Progenitor cell of endocrine pancreas (in vitro differentiated cells): Measurements from ENCODE around the gene BOLA2B. TPM values are rescaled to one million over a fixed set of nuclear protein-coding genes. Genes with fewer than 3 reads are reported as not detected.
"Not testable (repeated sequence)": the region's sequence is repeated elsewhere in the genome, so short reads cannot be mapped to it uniquely, and the experiment has no call there.

ENCODE experiments used
- DNase-seq: peaks from one replicate; pipeline ENCODE4 v3.0.0; 2021; ENCODE audit warnings: low spot score; ENCODE audit not compliant: unreplicated experiment
- H3K27ac Mint-ChIP-seq: 2 replicates; pipeline ENCODE4 v1.8.0; 2021; ENCODE audit warnings: mild to moderate bottlenecking, moderate library complexity, mixed read lengths
- H3K27me3 Mint-ChIP-seq: 2 replicates; pipeline ENCODE4 v1.8.0; 2021; ENCODE audit warnings: mixed read lengths
- H3K36me3 Mint-ChIP-seq: 2 replicates; pipeline ENCODE4 v1.8.0; 2022; ENCODE audit warnings: mixed read lengths; ENCODE audit not compliant: insufficient read depth
- H3K4me1 Mint-ChIP-seq: 2 replicates; pipeline ENCODE4 v1.8.0; 2021; ENCODE audit warnings: low read depth, mixed read lengths
- H3K4me3 Mint-ChIP-seq: 2 replicates; pipeline ENCODE4 v1.8.0; 2021; ENCODE audit warnings: low read depth, mild to moderate bottlenecking, moderate library complexity, mixed read lengths
- H3K9me3 Mint-ChIP-seq: 2 replicates; pipeline ENCODE4 v1.8.0; 2021; ENCODE audit warnings: low read depth, mixed read lengths
- long read RNA-seq: library from polyadenylated mRNA; unstranded; transcript quantifications from one replicate; pipeline ENCODE4 v2.0.0, GENCODE V29; 2020
- total RNA-seq: library from RNA; stranded (reverse); gene quantifications from 2 replicates; pipeline ENCODE4 v1.2.1, GENCODE V29; 2021

BOLA2B gene
- total RNA-seq, result 65.0 and 71.5 TPM in 2 replicates
- long read RNA-seq, partial matches to known transcripts, result 0 of 3 reads
- long read RNA-seq, other reads (novel, unspliced or antisense), result 0 of 3 reads

- H3K27me3 Mint-ChIP-seq, H3K27ac Mint-ChIP-seq, DNase-seq, H3K4me1 Mint-ChIP-seq, H3K4me3 Mint-ChIP-seq, H3K36me3 Mint-ChIP-seq, H3K9me3 Mint-ChIP-seq: not testable (repeated sequence)
Measured at GRCh38 chr16:30193615-30194014, at the start of gene BOLA2B, which contains the start of gene SLX1A. TSS of gene BOLA2B (minus strand) at chr16:30193666. CDS start at chr16:30193595, 71 bp downstream. TSS of gene SLX1A (plus strand) at chr16:30193875. CDS start at chr16:30194085, 210 bp downstream.

- H3K36me3 Mint-ChIP-seq, H3K4me3 Mint-ChIP-seq, H3K27ac Mint-ChIP-seq, H3K9me3 Mint-ChIP-seq, H3K27me3 Mint-ChIP-seq, H3K4me1 Mint-ChIP-seq: not testable (repeated sequence)
- peak; percentile 5 for DNase-seq
Measured at GRCh38 chr16:30217082-30217481, 23.6 kb upstream of the BOLA2B start.

GRCh38 chr16:30211414-30211813 is 17.9 kb upstream of the BOLA2B start:
- not testable (repeated sequence) for H3K9me3 Mint-ChIP-seq, DNase-seq, H3K4me1 Mint-ChIP-seq, H3K4me3 Mint-ChIP-seq, H3K36me3 Mint-ChIP-seq, H3K27ac Mint-ChIP-seq, H3K27me3 Mint-ChIP-seq

GRCh38 chr16:30209032-30209431 is 15.6 kb upstream of the BOLA2B start:
- not testable (repeated sequence) for H3K4me1 Mint-ChIP-seq, H3K27ac Mint-ChIP-seq, H3K4me3 Mint-ChIP-seq, H3K36me3 Mint-ChIP-seq, H3K27me3 Mint-ChIP-seq, H3K9me3 Mint-ChIP-seq, DNase-seq

- not testable (repeated sequence) for H3K27ac Mint-ChIP-seq, DNase-seq, H3K4me3 Mint-ChIP-seq, H3K36me3 Mint-ChIP-seq, H3K27me3 Mint-ChIP-seq, H3K4me1 Mint-ChIP-seq, H3K9me3 Mint-ChIP-seq
Measured at GRCh38 chr16:30207063-30207704, 13.7 kb upstream of the BOLA2B start.

- H3K4me1 Mint-ChIP-seq, H3K4me3 Mint-ChIP-seq, H3K27ac Mint-ChIP-seq, DNase-seq, H3K9me3 Mint-ChIP-seq, H3K27me3 Mint-ChIP-seq, H3K36me3 Mint-ChIP-seq: not testable (repeated sequence)
Measured at GRCh38 chr16:30206252-30206651, 12.8 kb upstream of the BOLA2B start.

GRCh38 chr16:30205541-30206236 is 12.2 kb upstream of the BOLA2B start:
- not testable (repeated sequence) for H3K4me1 Mint-ChIP-seq, H3K9me3 Mint-ChIP-seq, H3K4me3 Mint-ChIP-seq, H3K36me3 Mint-ChIP-seq, H3K27ac Mint-ChIP-seq, H3K27me3 Mint-ChIP-seq
- peak; percentile 9 for DNase-seq

- not testable (repeated sequence) for DNase-seq, H3K4me3 Mint-ChIP-seq, H3K4me1 Mint-ChIP-seq, H3K36me3 Mint-ChIP-seq, H3K9me3 Mint-ChIP-seq, H3K27me3 Mint-ChIP-seq, H3K27ac Mint-ChIP-seq
Measured at GRCh38 chr16:30199608-30200343, 6.3 kb upstream of the BOLA2B start.

- H3K27ac Mint-ChIP-seq, H3K27me3 Mint-ChIP-seq, H3K9me3 Mint-ChIP-seq, H3K4me3 Mint-ChIP-seq, H3K4me1 Mint-ChIP-seq, H3K36me3 Mint-ChIP-seq, DNase-seq: not testable (repeated sequence)
Measured at GRCh38 chr16:30199049-30199448, 5.6 kb upstream of the BOLA2B start, which contains the start of gene SULT1A3. TSS of gene SULT1A3 (plus strand) at chr16:30199255. CDS start at chr16:30200729, 1,474 bp downstream.

GRCh38 chr16:30197001-30197400 is 3.5 kb upstream of the BOLA2B start:
- not testable (repeated sequence) for H3K4me3 Mint-ChIP-seq, H3K4me1 Mint-ChIP-seq, H3K36me3 Mint-ChIP-seq, H3K9me3 Mint-ChIP-seq, H3K27me3 Mint-ChIP-seq, DNase-seq, H3K27ac Mint-ChIP-seq

- not testable (repeated sequence) for H3K36me3 Mint-ChIP-seq, H3K27ac Mint-ChIP-seq, DNase-seq, H3K4me1 Mint-ChIP-seq, H3K9me3 Mint-ChIP-seq, H3K4me3 Mint-ChIP-seq, H3K27me3 Mint-ChIP-seq
Measured at GRCh38 chr16:30194172-30194925, 883 bp upstream of the BOLA2B start.

- not testable (repeated sequence) for H3K27me3 Mint-ChIP-seq, H3K27ac Mint-ChIP-seq, H3K36me3 Mint-ChIP-seq, H3K4me1 Mint-ChIP-seq, H3K4me3 Mint-ChIP-seq, DNase-seq, H3K9me3 Mint-ChIP-seq
Measured at GRCh38 chr16:30193098-30193497, 368 bp downstream of the BOLA2B start.
